ENCODE data around the gene MED9. TPM values are rescaled to one million over a fixed set of nuclear protein-coding genes. Genes with fewer than 3 reads are reported as not detected.

The MED9 gene
- total and polyA plus RNA-seq, 3 experiments from 2014 or later, result 13.5 to 17.9 (median 13.8) TPM

Other genes with a start within 250 kb of the MED9 start
- gene FLCN, start 239.8 kb upstream of the MED9 start, total RNA-seq, result 10 to 100 TPM; 26.9 to 30.7 TPM
- gene FLCN, start 239.8 kb upstream of the MED9 start, polyA plus RNA-seq, result 3.8 TPM
- 100 to 1,000 TPM; 132 to 137 TPM for gene COPS3, start 195.8 kb upstream of the MED9 start, total RNA-seq
- gene COPS3, start 195.8 kb upstream of the MED9 start, polyA plus RNA-seq, result 86.3 TPM
- gene NT5M, start 173.6 kb upstream of the MED9 start, total RNA-seq, result 1 to 10 TPM; 5.4 to 6.6 TPM
- 3.0 TPM for gene NT5M, start 173.6 kb upstream of the MED9 start, polyA plus RNA-seq
- gene RASD1, start 19.4 kb downstream of the MED9 start, total RNA-seq, result 1 to 10 TPM; 1.0 to 1.1 TPM
- 1.0 TPM for gene RASD1, start 19.4 kb downstream of the MED9 start, polyA plus RNA-seq
- 10 to 100 TPM; 31.9 to 42.1 TPM for gene PEMT, start 114.7 kb downstream of the MED9 start, total RNA-seq
- 34.6 TPM for gene PEMT, start 114.7 kb downstream of the MED9 start, polyA plus RNA-seq
- gene RAI1, start 204.5 kb downstream of the MED9 start, total RNA-seq, result 10 to 100 TPM; 19.7 to 20.2 TPM
- gene RAI1, start 204.5 kb downstream of the MED9 start, polyA plus RNA-seq, result 5.6 TPM

Measured in CD8-positive, alpha-beta memory T cell (primary cell).